HG02970 (cell line): ENCODE data around the gene MAP3K20.
"Not testable (repeated sequence)": the region's sequence is repeated elsewhere in the genome, so short reads cannot be mapped to it uniquely, and the experiment has no call there.

Source experiments
- ATAC-seq: cut with Tn5 transposase; IDR thresholded peaks from one replicate; pipeline ENCODE4 v1.9.1; 2021; ENCODE audit warnings: mild to moderate bottlenecking, moderate library complexity, moderate number of reproducible peaks; ENCODE audit not compliant: unreplicated experiment, low FRiP score

MAP3K20 gene

GRCh38 chr2:173249661-173250641, 174.3 kb downstream of the MAP3K20 start:
- ATAC-seq, result no peak

DNA sequence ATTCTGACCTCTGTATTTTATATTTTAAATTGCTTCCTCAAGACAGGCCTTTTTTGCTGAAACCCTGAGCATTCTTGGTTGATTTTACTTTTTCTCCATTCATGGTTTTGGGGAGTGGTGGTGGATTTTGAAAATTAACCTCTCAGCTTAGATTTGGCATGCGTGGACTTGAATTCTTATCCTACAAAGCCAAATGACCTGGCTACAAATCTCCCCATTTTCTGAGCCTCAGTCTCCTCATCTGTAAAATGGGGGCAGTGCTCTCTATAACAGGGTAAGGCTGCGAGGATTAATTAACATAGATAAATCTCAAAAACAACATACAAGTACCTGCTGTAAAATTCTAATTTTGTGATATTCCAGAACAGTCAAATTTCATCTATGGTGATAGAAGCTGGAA, 175.6 kb downstream of the MAP3K20 start:
- no peak for ATAC-seq

DNA sequence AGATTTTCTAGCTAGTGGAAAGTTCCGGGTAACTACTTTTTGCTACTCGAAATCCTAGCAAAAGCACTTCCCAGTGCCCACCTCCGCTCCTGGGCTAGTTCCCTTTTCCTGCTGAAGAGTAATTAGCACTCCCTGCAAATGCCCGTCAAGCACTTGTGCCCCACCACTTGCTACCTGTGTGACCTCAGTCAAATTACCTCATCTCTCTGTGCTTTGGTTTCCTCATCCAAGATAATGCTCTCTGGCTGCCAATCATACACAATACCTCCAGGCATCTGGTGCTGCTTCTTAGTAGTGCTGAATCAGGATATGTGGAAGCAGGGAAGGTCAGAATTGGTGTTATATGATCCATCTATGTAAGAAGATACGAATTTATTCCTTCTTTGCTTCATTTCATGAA, 176.9 kb downstream of the MAP3K20 start:
- ATAC-seq, result no peak

DNA sequence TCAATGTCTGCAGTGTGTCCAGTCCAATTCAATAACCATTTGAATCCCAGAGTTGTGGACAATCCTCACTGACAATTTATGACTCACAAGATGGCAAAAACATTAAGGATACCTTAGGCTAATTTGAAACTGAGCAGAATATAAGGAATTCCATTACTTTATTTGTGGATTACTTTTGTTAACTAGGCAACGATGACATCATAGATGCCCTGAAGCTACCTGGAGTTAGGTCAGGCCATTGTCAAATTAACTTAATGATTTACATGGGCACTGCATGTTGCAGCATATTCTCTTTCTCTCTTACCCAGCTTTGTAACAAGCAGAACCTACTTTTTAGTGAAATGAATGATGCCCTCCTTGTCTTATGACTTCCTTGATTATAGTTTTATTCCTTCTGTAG, 179.0 kb downstream of the MAP3K20 start:
- ATAC-seq, result no peak

DNA sequence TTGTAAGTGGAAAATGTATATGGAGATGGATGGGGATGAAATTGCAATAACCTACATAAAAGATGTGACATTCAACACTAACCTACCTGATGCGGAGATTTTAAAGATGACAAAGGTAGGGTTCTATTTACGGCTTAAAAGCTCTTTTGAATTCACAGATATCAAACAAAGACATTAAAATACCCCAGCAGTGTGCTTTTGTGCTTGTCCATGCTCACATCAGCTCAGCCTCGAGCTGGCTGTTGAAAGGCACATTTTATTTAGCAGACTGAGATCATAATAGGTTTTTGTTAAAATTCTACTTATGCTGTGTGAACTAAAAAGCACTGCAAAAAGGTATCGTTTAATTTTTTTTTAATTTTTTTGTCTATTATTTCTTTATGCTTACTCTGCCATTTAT, 183.1 kb downstream of the MAP3K20 start:
- ATAC-seq, result no peak

DNA sequence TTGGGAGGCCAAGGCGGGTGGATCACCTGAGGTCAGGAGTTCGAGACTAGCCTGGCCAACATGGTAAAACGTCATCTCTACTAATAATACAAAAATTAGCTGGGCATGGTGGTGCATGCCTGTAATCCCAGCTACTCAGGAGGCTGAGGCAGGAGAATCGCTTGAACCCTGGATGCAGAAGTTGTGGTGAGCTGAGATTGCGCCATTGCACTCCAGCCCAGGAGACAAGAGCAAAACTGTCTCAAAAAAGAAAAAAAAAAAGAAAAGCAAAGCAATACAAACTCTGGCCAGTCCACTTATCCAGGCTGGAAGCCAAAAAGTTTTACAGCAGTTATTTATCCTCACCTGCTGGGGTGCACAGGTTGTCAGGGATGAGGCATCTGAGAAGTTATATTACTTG, 186.7 kb downstream of the MAP3K20 start:
- not testable (repeated sequence) for ATAC-seq

GRCh38 chr2:173264151-173264550, 188.5 kb downstream of the MAP3K20 start:
- no peak for ATAC-seq

DNA sequence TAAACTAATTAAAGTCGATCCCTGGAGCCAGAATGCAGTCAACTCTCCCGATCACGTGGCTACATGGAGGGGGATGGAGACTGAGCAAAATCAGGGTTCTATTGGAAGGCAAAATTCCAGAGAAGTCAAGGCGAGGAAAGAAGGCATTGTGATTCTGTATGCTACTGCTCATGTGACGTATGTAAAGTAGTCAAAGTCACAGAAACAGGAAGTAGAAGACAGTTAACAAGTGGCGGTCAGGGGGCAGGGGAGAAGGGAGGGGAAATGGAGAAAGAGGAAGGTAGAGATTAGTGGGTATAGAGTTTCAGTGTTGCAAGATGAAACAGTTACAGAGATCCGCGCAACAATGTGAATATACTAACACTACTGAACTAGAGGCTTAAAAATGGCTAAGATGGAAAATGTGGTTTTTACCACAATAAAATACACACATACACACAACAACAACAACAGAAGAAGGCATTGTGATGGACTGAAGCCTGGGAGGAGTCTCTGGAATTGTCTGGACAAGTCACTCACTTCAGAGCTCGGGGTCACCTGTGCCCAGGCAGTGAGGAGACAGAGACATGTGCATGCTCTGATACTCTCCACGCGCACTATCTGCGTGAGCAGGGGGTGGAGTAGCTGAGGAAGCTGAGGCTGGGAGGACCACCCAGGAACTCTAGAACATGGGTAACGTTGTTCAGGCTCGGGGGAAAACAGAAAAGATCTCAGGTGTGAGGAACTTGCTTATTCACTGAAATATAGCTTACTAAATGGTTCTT, 189.1 kb downstream of the MAP3K20 start:
- ATAC-seq, result peak; percentile 91

GRCh38 chr2:173271135-173271534, 195.5 kb downstream of the MAP3K20 start:
- ATAC-seq, result no peak

DNA sequence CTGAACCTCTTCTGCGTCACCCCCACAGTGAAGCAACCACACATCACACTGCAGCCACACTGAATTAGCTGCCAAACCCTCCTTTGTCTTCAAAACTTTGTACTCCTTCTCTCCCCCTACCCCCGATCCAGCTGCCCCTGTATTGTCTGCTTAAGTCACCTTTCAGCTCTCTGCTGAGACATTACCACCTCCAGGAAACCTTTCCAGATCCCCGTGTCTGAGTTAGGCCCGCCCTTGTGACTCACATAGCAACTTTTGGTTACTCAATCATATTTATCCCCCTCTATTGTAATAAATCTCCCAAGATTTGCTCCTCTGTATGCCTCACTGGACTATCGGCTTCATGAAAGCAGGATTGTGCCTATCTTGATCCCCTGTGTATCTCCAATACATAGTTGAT, 196.2 kb downstream of the MAP3K20 start:
- no peak for ATAC-seq

DNA sequence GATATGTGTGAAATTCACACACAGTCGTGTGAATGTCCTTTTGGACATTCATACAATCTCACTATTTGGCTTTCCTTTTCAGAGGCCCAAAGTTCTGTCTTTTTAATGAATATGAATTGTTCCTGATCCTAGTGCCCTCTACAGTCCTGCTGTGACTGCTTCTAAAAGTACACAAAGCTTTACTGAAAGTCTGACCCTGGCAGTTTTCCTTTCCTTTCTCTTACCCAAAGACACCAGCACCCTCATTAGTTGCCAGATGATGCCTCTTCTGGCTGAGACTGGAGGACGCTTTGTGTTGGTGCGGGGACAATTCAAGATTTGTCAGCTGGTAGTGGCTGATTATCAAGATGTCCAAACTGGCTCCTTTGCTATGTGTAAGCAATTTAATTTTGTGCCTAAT, 197.2 kb downstream of the MAP3K20 start:
- ATAC-seq, result no peak

DNA sequence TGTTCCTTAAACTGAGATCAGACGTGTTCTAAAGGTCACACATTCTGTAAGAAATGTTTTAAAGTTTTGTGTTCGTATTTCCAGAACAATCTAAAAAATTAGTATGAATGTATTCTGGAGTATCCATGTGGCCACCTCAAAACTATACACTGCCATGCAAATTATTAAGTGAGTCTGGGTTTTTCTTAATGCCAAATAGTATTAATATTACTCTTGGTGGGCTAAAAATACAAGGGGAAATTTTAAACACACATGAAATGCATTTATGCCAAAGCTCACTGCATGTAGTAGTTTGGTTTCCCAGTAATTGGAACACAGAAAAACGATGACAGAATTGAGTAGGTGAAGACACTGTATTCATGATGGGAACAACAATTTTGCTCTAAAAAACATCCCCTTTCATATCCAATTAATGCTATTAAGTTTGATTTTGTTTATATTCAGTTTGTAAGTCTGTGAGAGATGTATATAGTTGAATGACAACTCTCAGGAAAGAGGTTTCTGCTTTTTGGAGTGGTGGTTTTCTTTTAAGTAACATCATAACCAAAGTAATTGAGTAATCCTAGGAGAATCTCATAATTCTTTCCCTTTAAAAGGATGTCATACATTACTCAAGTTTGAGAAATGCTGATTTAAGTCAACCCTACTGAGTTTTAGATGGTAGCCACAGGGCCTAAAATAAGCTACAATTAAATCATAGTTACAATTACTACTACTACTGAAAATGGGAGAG, 203.3 kb downstream of the MAP3K20 start:
- no peak for ATAC-seq

- no peak for ATAC-seq
These were observed 203.9 kb downstream of the MAP3K20 start for GRCh38 chr2:173279527-173279868.

GRCh38 chr2:173280853-173281252, 205.2 kb downstream of the MAP3K20 start:
- ATAC-seq, result no peak

DNA sequence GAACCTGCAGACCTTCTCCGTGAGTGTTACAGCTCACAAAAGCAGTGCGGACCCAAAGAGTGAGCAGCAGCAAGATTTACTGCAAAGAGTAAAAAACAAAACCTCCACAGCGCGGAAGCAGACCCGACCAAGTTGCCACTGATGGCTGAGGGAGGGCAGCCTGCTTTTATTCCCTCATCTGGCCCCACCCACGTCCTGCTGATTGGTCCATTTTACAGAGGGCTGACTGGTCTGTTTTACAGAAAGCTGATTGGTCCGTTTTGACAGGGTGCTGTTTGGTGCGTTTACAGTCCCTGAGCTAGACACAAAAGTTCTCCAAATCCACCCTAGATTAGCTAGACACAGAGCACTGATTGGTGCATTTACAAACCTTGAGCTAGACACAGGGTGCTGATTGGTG, 206.3 kb downstream of the MAP3K20 start:
- ATAC-seq, result not testable (repeated sequence)

- no peak for ATAC-seq
These were observed 207.3 kb downstream of the MAP3K20 start for GRCh38 chr2:173282795-173283545.

DNA sequence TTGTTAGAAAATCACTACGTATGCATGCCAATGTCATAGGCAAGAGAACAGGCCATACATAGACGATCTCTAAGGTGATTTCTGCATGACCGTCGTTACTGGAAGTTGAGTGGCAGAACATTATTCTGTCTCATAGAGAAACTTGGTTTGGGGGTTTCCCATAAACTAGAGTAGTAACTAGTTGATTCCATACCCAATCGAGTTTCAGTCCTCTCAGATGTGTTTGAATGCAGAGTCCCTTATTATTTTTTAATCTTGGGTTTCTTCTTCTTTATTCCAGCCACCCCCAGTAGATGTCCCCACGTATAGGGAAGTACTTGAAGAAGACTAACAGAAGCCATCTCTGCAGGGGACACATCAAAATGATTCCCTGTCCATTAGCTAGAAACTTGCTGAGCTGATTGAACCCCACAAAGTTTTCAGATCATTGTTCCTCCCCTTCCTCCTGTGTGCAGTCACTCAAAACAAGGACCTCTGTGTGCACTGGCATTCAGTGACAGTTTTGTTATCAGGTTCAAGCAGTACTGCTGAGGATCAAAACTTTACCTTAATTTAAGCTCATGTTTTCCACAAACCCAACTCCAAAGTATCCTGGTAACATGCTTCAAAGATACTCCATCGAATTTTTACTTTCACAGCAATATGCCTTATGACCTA, 210.6 kb downstream of the MAP3K20 start:
- ATAC-seq, result no peak

- no peak for ATAC-seq
These were observed 211.9 kb downstream of the MAP3K20 start for GRCh38 chr2:173287594-173287993.

DNA sequence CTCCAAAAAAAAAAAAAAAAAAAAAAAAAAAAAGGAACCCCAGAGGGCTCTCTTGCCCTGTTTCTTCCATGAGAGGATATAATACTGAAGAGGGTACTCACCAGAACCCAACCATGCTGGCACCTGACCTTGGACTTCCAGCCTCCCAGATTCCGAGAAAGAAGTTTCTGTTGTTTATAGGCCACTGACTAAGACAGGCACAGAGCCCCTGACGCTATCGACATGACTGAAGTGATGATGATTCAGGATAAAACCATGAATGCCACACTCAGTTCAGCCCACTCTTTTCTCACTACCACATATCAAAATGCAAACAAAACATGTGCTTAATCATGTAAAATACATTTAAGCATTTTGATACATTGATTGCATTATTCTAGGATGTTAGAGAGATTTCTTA, 212.9 kb downstream of the MAP3K20 start:
- ATAC-seq, result no peak

GRCh38 chr2:173290046-173290445, 214.4 kb downstream of the MAP3K20 start:
- no peak for ATAC-seq
